ENCODE measurements around the gene LPP.

- TF ChIP-seq CTCF (conservative IDR thresholded peaks at IDR 0.05) (no peak), EZH2 (IDR thresholded peaks at IDR 0.05; ENCODE audit: low read depth) (no peak)
Measured at GRCh38 chr3:188842639-188843038, 688.7 kb downstream of the LPP start.

All from PC-9 (cell line).